EL (cell line): ENCODE measurements around the gene C3orf18.

Source experiments
- DNase-seq: peaks from one replicate; pipeline ENCODE4 v3.0.0-alpha.2; 2016

C3orf18 gene

GRCh38 chr3:50603261-50604109 lies 35.9 kb upstream of the C3orf18 start:
- DNase-seq = no peak

GRCh38 chr3:50602595-50603191 lies 35.1 kb upstream of the C3orf18 start:
- DNase-seq = no peak

GRCh38 chr3:50600841-50601591 lies 33.5 kb upstream of the C3orf18 start:
- peak; percentile 90 for DNase-seq

GRCh38 chr3:50600141-50600753 lies 32.7 kb upstream of the C3orf18 start:
- DNase-seq = no peak

GRCh38 chr3:50599716-50600118 lies 32.2 kb upstream of the C3orf18 start:
- DNase-seq = no peak

- no peak for DNase-seq
Measured at GRCh38 chr3:50599115-50599715, 31.7 kb upstream of the C3orf18 start.

GRCh38 chr3:50594253-50594785 lies 26.8 kb upstream of the C3orf18 start:
- DNase-seq = no peak

- no peak for DNase-seq
Measured at GRCh38 chr3:50592568-50592967, 25.0 kb upstream of the C3orf18 start.

- DNase-seq = no peak
Measured at GRCh38 chr3:50591196-50591741, 23.7 kb upstream of the C3orf18 start.

GRCh38 chr3:50588759-50589433 lies 21.3 kb upstream of the C3orf18 start:
- no peak for DNase-seq

- DNase-seq = no peak
Measured at GRCh38 chr3:50587806-50588758, 20.5 kb upstream of the C3orf18 start.

- no peak for DNase-seq
Measured at GRCh38 chr3:50587373-50587772, 19.8 kb upstream of the C3orf18 start.

GRCh38 chr3:50586763-50587070 lies 19.2 kb upstream of the C3orf18 start:
- DNase-seq = no peak

GRCh38 chr3:50585919-50586762 lies 18.6 kb upstream of the C3orf18 start:
- DNase-seq = no peak

- DNase-seq = no peak
Measured at GRCh38 chr3:50584391-50584790, 16.8 kb upstream of the C3orf18 start.

GRCh38 chr3:50583897-50584296 lies 16.4 kb upstream of the C3orf18 start:
- DNase-seq = no peak

GRCh38 chr3:50582083-50582482 lies 14.5 kb upstream of the C3orf18 start:
- DNase-seq = no peak

GRCh38 chr3:50581459-50581842 lies 13.9 kb upstream of the C3orf18 start:
- no peak for DNase-seq

- no peak for DNase-seq
Measured at GRCh38 chr3:50580683-50581458, 13.3 kb upstream of the C3orf18 start.
